Glutamatergic neuron (in vitro differentiated cells): ENCODE results near the gene SLC6A17. TPM values are rescaled to one million over a fixed set of nuclear protein-coding genes. Genes with fewer than 3 reads are reported as not detected.
A peak's percentile ranks its signal among the peaks of the same experiment; 100 is the strongest.

ENCODE experiments used
- DNase-seq: peaks from one replicate; pipeline ENCODE4 v3.0.0; 2022
- H3K27ac Mint-ChIP-seq: one replicate; pipeline ENCODE4 v1.8.0; 2020; ENCODE audit warnings: mild to moderate bottlenecking, mixed read lengths, inconsistent platforms; ENCODE audit not compliant: unreplicated experiment
- H3K27me3 Mint-ChIP-seq: one replicate; pipeline ENCODE4 v1.8.0; 2020; ENCODE audit warnings: mild to moderate bottlenecking, moderate library complexity, mixed read lengths, inconsistent platforms; ENCODE audit not compliant: unreplicated experiment
- H3K36me3 Mint-ChIP-seq: one replicate; pipeline ENCODE4 v1.8.0; 2020; ENCODE audit warnings: mild to moderate bottlenecking, mixed read lengths, inconsistent platforms; ENCODE audit not compliant: unreplicated experiment
- H3K4me1 Mint-ChIP-seq: one replicate; pipeline ENCODE4 v1.8.0; 2020; ENCODE audit warnings: mild to moderate bottlenecking, low read depth, mixed read lengths, inconsistent platforms; ENCODE audit not compliant: unreplicated experiment
- H3K4me3 Mint-ChIP-seq: one replicate; pipeline ENCODE4 v1.8.0; 2020; ENCODE audit warnings: mild to moderate bottlenecking, mixed read lengths, inconsistent platforms; ENCODE audit not compliant: unreplicated experiment
- H3K9me3 Mint-ChIP-seq: one replicate; pipeline ENCODE4 v1.8.0; 2020; ENCODE audit warnings: mild to moderate bottlenecking, moderate library complexity, mixed read lengths, inconsistent platforms; ENCODE audit not compliant: unreplicated experiment
- CTCF ChIP-seq: fragments of 200-600 bp; sonication (generic); IDR thresholded peaks from one replicate; pipeline ENCODE4 v1.5.0; 2021; ENCODE audit not compliant: partially characterized antibody, unreplicated experiment
- total RNA-seq: library from RNA; stranded (reverse); fragmentation: NEBNext Ultra II Directional; extraction: Animal tissue kit (Norgen Biotek cat#: 25700); gene quantifications from one replicate; pipeline ENCODE4 v1.2.1, GENCODE V29; 2021; ENCODE audit not compliant: unreplicated experiment

Gene SLC6A17
- total RNA-seq, 1 donor from 2014 or later = 6.4 TPM

- Mint-ChIP-seq H3K9me3 (no peaks in the 10 kb centered on the region), H3K4me3 (peak overlapping the region; percentile 31), H3K4me1 (peaks cover 14% of the 10 kb centered on the region), H3K27me3 (peaks cover 6% of the 10 kb centered on the region), H3K27ac (peak overlapping the region; percentile 14), H3K36me3 (no peaks in the 10 kb centered on the region)
- TF ChIP-seq CTCF = no peak
- DNase-seq = no peak
These were observed 67.8 kb downstream of the SLC6A17 start for GRCh38 chr1:110218137-110218536.

DNA sequence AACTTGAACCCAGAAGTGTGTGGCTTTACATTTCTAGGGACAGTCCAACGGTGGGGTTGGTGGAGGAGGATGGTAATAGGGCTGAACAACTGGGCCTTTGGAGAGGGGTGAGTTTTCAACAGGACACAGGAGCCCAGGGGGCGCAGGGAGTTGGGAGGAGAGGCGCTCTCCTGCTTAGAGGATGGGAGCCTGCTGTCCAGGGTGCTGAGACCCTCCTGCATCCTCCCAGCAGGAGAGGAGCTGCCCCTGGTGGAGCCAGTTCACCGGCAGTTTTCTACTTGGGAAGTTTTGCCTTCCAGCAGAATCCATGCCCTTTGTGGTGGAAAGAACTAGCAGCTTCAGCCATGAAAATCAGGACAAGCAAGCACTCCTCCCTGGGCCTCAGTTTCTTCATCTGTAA is 68.4 kb downstream of the SLC6A17 start:
- H3K4me1 Mint-ChIP-seq = peaks cover 10% of the 10 kb centered on the region
- H3K36me3 Mint-ChIP-seq = no peaks in the 10 kb centered on the region
- peaks cover 6% of the 10 kb centered on the region for H3K27me3 Mint-ChIP-seq
- no peak overlapping the region for H3K27ac Mint-ChIP-seq
- TF ChIP-seq CTCF = no peak
- no peaks in the 10 kb centered on the region for H3K9me3 Mint-ChIP-seq
- DNase-seq = no peak
- H3K4me3 Mint-ChIP-seq = no peak overlapping the region

GRCh38 chr1:110220324-110220723 is 70.0 kb downstream of the SLC6A17 start:
- H3K4me3 Mint-ChIP-seq = no peak overlapping the region
- H3K27ac Mint-ChIP-seq = no peak overlapping the region
- H3K4me1 Mint-ChIP-seq = peaks cover 6% of the 10 kb centered on the region
- H3K9me3 Mint-ChIP-seq = no peaks in the 10 kb centered on the region
- TF ChIP-seq CTCF = no peak
- peaks cover 9% of the 10 kb centered on the region for H3K27me3 Mint-ChIP-seq
- DNase-seq = no peak
- H3K36me3 Mint-ChIP-seq = no peaks in the 10 kb centered on the region

DNA sequence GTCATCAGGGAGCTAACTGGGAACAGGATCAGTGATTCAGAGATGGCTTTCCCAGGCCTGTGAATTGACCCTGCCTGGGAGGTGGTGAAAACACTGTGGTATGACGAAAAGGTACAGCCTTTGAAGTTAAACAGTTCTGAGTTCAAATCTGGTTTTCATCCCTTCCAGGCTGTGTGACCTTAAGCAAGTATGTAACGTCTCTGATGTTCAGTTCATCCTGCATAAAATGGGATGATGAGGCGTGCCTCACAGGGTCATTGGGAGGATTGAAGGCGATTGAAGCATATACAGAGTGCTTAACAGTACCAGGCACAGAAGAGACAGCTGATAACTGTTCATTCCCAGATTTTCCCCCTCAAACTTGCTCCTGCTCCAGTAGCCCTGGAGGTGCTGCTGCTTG is 70.8 kb downstream of the SLC6A17 start:
- Mint-ChIP-seq H3K4me1 (peaks cover 6% of the 10 kb centered on the region), H3K27me3 (peaks cover 9% of the 10 kb centered on the region), H3K9me3 (no peaks in the 10 kb centered on the region), H3K27ac (no peak overlapping the region), H3K4me3 (no peak overlapping the region), H3K36me3 (no peaks in the 10 kb centered on the region)
- no peak for DNase-seq
- TF ChIP-seq CTCF = no peak

DNA sequence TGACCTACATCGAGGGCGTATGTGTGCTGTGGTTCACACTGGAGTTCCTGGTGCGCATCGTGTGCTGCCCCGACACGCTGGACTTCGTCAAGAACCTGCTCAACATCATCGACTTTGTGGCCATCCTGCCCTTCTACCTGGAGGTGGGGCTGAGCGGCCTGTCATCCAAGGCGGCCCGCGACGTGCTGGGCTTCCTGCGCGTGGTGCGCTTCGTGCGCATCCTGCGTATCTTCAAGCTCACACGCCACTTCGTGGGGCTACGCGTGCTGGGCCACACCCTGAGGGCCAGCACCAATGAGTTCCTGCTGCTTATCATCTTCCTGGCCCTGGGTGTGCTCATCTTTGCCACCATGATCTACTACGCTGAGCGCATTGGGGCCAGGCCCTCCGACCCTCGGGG is 72.8 kb downstream of the SLC6A17 start:
- no peak for DNase-seq
- Mint-ChIP-seq H3K9me3 (no peaks in the 10 kb centered on the region), H3K27me3 (peaks cover 12% of the 10 kb centered on the region), H3K27ac (no peak overlapping the region), H3K4me1 (peaks cover 1% of the 10 kb centered on the region), H3K36me3 (no peaks in the 10 kb centered on the region), H3K4me3 (no peak overlapping the region)
- TF ChIP-seq CTCF = no peak
